HG03457 (cell line): ENCODE results near the gene ABCA3.

ENCODE experiments used
- ATAC-seq: cut with Tn5 transposase; IDR thresholded peaks from one replicate; pipeline ENCODE4 v1.9.1; 2021; ENCODE audit warnings: moderate number of reproducible peaks; ENCODE audit not compliant: unreplicated experiment

ABCA3 gene

DNA sequence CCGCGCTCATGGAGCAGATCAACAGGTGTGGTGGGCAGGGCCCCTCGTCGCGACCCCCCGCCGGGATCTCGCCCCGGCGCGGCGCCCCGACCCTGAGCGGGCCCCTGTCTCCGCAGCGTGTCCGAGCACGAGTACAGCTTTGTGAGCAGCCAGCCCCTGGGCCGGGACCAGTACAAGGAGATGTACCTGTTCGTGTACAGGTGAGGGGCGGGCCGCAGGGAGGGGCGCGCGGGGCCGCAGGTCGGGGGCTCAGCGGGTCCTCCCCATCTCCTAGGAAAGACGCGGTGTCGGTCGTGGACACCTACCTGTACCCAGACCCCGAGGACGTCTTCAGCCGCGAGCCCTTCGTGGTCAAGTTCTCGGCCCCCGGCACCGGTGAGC, 103.4 kb downstream of the ABCA3 start:
- ATAC-seq: no peak

DNA sequence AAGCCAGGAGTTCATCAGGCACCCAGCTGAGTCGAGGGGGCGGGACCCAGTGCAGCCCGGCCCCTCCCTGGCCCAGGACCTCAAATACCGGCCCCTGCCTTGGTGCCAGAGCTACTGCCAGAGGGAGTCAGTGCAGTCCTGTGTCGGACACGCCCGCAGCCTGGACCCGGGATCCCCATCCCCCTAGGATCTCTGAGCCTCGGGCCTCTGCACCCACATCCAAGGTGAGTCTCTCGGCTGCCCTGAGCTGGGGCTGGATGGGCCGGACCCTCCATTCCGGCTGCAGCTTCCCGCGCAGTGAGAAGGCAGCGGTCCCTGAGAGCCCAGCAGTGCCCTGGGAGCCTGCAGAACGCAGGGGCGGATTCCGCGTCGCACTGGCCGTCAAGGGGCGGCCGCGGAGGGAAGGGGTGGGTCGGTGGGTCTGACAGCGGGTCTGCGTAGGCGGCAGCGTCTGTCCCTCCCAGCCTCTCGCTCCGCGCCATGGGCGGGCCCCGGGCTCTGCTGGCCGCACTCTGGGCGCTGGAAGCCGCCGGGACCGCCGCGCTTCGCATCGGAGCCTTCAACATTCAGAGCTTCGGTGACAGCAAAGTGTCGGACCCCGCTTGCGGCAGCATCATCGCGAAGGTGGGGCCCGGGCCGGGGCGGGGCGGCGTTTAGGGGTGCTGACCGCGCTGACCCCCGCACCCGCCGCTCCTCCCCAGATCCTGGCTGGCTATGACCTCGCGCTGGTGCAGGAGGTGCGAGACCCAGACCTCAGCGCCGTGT, 104.0 kb downstream of the ABCA3 start, which contains the start of gene DNASE1L2:
DNASE1L2 (plus strand) TSS at position 108 of the 765 bp plus-strand sequence; CDS start at position 481, 373 bp downstream.
- ATAC-seq: no peak

DNA sequence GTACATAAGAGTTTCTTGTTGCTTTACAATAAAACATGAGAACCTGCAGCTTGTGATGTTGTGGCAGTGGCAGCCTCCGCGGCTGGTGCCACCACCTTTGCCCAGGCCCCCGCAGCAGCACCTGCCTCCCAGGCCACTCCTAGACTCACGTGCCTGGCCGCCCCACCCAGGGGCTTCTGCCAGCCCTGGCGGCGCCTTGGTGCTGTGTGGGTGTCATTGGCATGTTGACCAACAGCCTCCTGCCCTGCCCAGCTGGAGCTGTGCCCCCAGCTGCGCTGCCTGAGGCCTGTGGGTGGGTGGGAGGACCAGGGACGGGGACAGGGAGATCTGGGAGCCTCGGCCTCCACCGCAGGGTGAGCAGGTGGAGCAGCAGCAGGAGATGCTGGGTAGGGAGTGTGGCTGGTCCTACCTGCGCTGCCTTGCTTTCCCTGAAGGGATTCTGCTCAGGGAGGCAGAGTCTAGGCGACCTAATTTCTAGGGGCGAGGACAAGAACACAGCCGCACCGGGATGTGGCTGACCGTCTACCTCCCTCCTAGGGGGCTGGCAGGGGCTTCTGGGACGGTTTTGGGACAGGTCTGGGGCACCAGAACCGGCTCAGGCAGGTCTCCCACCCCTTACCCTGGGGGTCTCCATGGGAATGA, 104.7 kb downstream of the ABCA3 start:
- ATAC-seq: no peak

- ATAC-seq: no peak
Observed at GRCh38 chr16:2235234-2235651, 105.3 kb downstream of the ABCA3 start.

- ATAC-seq: no peak
Observed at GRCh38 chr16:2234813-2235170, 105.7 kb downstream of the ABCA3 start.

DNA sequence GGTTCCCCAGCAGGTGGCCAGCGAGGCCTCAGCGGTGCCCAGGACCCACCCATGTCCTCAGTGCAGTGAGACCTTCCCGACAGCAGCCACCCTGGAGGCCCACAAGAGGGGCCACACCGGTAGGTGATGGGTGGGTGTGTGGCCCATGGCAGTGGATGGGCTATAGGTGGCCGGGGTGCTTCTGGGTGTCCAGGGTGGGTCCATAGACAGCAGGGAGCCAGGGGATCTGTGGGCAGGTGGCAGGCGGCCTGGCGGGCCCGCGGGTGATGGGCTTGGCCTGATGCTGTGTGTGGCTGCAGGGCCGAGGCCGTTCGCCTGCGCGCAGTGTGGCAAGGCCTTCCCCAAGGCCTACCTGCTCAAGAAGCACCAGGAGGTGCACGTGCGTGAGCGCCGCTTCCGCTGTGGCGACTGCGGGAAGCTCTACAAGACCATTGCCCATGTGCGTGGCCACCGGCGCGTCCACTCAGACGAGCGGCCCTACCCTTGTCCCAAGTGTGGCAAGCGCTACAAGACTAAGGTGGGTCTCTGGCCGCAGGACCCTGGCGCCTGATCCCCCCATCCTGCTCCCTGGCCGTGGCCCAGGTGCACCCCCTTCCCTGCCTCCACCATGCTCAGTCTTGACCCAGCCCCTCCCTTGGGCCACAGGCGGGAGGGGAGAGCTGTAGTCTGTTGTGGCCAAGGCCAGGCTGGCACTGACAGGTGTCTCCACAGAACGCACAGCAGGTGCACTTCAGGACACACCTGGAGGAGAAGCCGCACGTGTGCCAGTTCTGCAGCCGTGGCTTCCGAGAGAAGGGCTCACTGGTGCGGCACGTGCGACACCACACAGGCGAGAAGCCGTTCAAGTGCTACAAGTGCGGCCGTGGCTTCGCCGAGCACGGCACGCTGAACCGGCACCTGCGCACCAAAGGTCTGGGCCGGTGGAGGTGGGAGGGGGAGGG, 106.4 kb downstream of the ABCA3 start:
- no peak for ATAC-seq

- ATAC-seq: no peak
Observed at GRCh38 chr16:2233046-2233775, 107.3 kb downstream of the ABCA3 start.

DNA sequence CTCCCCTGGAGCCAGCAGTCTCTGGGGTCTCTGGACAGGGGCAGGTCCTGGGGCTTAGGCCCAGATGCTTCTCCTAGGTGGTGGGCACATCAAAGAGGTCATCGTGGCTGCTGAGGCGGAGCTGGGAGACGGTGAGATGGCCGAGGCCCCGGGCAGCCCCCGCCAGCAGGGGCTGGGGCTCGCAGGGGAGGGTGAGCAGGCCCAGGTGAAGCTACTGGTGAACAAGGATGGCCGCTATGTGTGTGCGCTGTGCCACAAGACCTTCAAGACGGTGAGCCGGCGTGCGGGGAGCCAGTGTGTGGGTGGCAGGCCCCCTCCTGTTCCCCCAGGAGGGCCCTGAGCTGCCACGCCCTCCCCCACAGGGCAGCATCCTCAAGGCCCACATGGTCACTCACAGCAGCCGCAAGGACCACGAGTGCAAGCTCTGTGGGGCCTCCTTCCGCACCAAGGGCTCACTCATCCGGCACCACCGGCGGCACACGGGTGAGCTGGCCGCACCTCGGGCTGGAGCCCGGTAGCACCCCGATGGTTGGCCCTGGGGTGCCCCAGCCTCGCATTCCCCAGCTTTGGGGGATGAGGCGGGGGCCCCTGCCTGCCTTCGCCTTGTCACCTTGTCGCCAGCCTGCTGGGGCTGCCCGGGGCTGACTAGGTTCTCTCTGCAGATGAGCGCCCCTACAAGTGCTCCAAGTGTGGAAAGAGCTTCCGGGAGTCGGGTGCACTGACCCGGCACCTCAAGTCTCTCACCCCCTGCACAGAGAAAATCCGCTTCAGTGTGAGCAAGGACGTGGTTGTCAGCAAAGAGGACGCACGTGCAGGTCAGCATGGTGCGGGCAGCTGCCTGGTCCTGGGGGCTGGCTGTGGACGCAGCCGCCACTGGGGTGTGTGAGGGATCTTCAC, 108.2 kb downstream of the ABCA3 start:
- ATAC-seq: no peak

DNA sequence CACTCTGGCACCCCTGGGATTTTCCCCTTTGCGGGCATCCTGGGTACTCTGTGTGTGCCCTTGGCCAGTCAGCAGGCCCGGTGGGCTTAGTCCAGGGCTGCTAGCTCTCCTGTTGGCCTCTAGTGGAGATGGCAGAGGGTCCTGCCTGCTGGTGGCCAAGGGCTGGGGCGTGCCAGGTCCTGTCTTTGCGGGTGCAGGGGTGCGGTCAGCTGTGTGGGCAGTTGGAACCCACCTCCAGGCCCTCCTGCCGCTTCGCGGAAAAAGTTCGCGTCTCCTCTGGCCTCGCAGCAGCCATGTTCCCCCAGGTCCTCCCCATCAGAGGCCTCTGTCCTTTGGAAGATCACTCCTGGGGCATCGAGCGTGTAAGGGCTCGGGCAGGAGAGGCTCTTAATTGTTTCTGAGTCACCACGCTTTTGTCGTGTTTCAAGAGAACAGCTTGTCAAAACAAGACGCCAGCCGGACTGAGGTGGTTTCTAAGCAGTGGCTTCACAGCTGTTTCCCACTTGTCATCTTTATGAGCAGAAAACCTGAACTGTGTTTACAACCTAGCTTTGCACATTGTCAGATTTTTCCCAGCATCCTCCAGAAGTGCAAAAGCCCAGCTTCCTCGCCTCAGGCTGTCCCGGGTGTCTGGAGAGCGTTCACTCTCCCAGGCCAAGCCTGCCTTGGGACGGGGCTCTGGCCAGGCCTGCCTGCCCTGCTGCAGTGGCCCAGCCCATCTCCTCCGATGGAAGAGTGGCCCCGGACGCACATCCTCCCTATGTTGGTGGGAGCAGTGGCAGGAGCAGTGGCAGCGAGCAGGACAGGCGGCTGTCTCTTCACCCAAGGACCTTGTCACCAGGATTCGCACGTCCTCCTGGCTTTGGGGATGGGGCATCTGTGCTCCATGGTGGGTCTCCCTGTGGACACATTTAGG, 109.3 kb downstream of the ABCA3 start:
- ATAC-seq: no peak

- ATAC-seq: no peak
Observed at GRCh38 chr16:2230376-2230775, 110.2 kb downstream of the ABCA3 start.

DNA sequence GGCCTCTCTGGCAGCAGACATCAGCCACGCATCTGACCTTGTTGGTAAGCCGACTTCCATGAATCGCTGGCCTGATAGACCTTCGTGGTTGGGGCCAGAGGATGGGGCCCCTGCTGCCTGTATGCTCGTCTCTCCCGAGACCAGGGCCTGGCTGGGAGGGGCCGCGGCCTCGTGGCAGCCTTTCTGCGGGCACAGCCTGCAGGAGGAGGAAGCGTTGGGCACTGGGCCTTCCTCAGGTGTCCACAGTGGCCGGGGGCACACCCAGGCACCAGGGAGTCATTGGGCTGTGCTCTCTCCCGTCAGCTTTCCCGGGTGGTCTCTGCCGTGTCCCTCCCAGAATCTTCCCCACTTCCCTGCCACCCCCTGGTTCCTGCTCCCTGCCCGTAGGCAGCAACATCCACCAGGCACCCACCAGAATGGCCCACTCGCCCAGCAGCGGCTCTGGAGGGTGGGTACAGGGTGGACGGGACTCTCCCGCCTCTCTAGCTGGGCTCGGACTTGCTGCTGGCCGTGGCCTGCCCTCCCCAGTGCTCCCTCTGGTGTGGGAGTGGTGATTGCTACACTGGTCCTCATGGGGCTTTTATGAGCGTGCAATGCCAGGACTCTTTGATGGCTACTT, 110.8 kb downstream of the ABCA3 start:
- ATAC-seq: no peak

DNA sequence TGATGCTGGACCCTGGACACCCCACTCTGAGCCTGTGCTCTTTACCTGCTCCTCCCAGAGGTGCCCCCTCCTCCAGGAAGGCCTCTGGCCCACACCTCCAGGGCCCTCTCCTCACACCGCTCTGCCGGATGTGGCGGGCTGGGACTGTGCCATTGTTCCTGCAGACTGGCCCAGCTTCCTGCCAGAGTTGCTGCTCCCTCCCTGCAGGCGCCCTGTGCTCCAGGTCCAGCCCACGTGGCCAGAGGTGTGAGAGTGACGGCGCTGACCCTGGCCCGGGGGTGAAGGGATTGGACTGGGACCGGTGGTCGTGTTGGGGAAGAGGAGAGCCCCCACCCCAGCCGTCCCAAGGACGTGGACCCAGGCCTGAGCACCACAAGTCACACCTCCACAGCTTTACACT, 111.4 kb downstream of the ABCA3 start:
- ATAC-seq: no peak

DNA sequence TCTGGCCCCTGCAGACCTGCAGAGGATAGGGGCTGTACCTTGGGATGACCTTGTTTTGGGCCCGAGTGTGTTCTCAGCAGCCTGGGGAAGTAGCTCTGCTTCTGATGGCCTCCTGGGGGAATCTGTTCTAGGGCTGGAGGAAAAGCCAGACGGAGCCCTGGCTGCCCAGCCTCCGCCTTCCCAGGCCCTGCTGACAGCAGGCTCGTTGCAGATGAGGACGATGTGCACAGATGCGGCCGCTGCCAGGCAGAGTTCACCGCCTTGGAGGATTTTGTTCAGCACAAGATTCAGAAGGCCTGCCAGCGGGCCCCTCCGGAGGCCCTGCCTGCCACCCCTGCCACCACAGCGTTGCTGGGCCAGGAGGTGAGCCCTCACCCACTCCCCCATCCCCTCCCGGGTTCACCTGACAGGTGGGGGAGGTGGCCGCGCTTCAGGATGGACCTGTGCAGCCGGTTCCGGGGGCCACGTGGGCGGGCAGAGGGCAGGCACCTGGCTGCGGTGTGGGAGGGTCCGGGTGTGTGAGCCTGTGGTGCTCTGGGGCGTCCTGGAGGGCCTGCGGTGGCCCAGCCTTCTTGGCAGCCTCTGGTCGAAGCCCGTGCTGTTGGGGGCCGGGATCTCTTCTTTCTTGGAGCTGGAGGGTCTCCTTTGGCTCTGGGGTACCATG, 112.2 kb downstream of the ABCA3 start:
- no peak for ATAC-seq

GRCh38 chr16:2226918-2227317, 113.6 kb downstream of the ABCA3 start:
- no peak for ATAC-seq

GRCh38 chr16:2226245-2226793, 114.2 kb downstream of the ABCA3 start:
- no peak for ATAC-seq
